Spleen (tissue), 7 donors: Measurements from ENCODE around the gene DNAJC1.

Source experiments
- POLR2A ChIP-seq, 3 donors: fragments of 450-650 bp; IDR thresholded peaks; one replicate each; pipeline ENCODE4 v1.5.1; 2017; ENCODE audit warnings: antibody characterized with exemption in 3 of 3, mild to moderate bottlenecking in 1 of 3
- POLR2AphosphoS5 ChIP-seq, 3 donors: sonication (generic); formaldehyde crosslinking; IDR thresholded peaks; one replicate each; pipeline ENCODE4 v1.5.1; 2017; ENCODE audit warnings: antibody characterized with exemption in 3 of 3
- TF ChIP-seq, protein P1 (sequence below), 11 experiments: fragments of 200-600 bp in 7 of 11; fragments of 450-650 bp in 4 of 11; sonication (generic) in 4 of 11; IDR thresholded peaks in 8 of 11; conservative IDR thresholded peaks in 3 of 11; 1 replicate in 7 of 11; 2 replicates in 4 of 11; pipeline versions ENCODE4 v1.4.0 to v1.8.0; 2016 to 2021; ENCODE audit warnings: antibody characterized with exemption in 11 of 11, inconsistent platforms in 4 of 11, mild to moderate bottlenecking in 1 of 11
- donor health status: DM: no; HTN: no; CAD: no; lungs with moderate emphysema.
- donor health status: DM: no; HTN: no; CAD: no.
- donor health status: DM: no; HTN: no; CAD: no.

- TF ChIP-seq, protein P1, sequence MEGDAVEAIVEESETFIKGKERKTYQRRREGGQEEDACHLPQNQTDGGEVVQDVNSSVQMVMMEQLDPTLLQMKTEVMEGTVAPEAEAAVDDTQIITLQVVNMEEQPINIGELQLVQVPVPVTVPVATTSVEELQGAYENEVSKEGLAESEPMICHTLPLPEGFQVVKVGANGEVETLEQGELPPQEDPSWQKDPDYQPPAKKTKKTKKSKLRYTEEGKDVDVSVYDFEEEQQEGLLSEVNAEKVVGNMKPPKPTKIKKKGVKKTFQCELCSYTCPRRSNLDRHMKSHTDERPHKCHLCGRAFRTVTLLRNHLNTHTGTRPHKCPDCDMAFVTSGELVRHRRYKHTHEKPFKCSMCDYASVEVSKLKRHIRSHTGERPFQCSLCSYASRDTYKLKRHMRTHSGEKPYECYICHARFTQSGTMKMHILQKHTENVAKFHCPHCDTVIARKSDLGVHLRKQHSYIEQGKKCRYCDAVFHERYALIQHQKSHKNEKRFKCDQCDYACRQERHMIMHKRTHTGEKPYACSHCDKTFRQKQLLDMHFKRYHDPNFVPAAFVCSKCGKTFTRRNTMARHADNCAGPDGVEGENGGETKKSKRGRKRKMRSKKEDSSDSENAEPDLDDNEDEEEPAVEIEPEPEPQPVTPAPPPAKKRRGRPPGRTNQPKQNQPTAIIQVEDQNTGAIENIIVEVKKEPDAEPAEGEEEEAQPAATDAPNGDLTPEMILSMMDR (IDR thresholded peaks at IDR 0.05 in 8 of 11, conservative IDR thresholded peaks at IDR 0.05 in 3 of 11) = no peak
- TF ChIP-seq POLR2AphosphoS5 (IDR thresholded peaks at IDR 0.05) (no peak), POLR2A (IDR thresholded peaks at IDR 0.05) (no peak)
Measured at GRCh38 chr10:22017283-22018020, 13.9 kb upstream of the DNAJC1 start.
